ENCODE data around the gene TP63.

TP63 gene

DNA sequence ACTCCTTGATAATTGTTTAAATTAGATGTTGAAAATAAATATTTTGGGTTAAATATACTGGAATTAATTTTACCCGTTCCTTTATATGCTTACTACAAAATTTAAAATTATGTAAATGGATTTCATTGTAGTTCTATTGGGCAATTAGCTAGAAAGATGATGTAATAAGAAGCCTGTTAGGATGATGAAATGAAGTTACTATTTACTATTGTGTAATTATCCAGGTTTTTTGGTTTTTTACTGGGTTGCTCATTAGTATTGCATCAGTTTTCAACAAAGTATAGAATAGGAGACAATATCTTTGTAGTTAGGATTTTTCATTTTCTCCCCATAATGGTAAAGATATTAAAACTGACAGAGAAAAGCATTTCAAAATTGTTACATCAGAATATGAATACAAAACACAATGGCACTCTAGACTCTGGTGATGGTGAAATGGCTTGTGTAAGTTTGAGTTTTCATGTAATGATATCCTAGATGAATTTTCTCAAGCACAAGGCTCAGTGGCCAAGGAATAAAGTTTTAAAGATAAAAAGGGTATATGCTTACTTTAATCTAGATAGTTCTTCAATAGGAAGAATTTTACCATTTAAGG, 267.5 kb downstream of the TP63 start:
- FAIRE-seq (no peak), DNase-seq (ENCODE audit: insufficient read length) (no peak)
- TF ChIP-seq TAF1 (IDR thresholded peaks at IDR 0.05; ENCODE audit: borderline replicate concordance, low read depth, low read length) = no peak
- no peak for TF ChIP-seq POLR2A (IDR thresholded peaks at IDR 0.05; ENCODE audit: low read depth, low read length)
- TF ChIP-seq POLR2AphosphoS5 (IDR thresholded peaks at IDR 0.05; ENCODE audit: low read depth, low read length) = no peak

DNA sequence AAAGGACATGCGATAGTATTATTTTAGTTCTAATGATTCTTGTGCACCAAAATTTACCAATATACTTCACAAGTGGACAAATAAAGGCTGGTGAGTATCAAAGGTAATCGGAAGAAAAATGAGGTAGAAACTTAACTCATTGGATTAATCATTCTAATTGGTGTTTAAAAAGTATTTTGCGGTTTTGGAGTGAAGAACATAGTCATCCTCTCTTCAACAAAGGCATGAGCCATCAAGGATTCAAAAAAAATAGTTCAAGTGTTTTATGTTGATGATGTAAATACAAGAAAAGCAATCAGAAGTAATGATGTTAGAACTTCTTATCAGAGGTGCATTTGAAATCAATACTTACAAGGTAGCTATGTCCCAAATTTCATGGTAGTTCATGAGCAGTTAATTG, 268.0 kb downstream of the TP63 start:
- DNase-seq (ENCODE audit: insufficient read length) (no peak), FAIRE-seq (no peak)
- TF ChIP-seq POLR2AphosphoS5 (IDR thresholded peaks at IDR 0.05; ENCODE audit: low read depth, low read length) = no peak
- no peak for TF ChIP-seq TAF1 (IDR thresholded peaks at IDR 0.05; ENCODE audit: borderline replicate concordance, low read depth, low read length)
- TF ChIP-seq POLR2A (IDR thresholded peaks at IDR 0.05; ENCODE audit: low read depth, low read length) = no peak

DNA sequence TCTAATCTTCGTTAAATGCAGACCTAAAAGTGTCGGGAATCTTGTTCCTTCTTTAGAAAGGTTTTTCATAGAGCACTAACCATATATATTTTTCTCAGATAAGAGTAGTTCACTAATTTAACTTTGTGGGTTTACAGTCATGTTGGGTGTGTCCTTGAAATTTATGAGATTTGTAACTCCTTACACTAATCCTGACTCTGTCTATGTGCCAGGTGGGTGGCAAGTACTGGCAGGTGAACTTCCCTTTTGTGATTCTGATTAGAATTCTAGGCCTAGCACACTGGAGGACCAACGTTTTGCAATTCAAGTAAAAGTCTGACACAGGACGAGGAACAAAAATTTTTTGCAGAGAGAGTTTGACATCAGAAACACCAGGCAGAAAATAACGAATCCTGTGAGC, 269.4 kb downstream of the TP63 start:
- FAIRE-seq = no peak
- DNase-seq (ENCODE audit: insufficient read length) = no peak
- TF ChIP-seq POLR2AphosphoS5 (IDR thresholded peaks at IDR 0.05; ENCODE audit: low read depth, low read length) = no peak
- TF ChIP-seq POLR2A (IDR thresholded peaks at IDR 0.05; ENCODE audit: low read depth, low read length) = no peak
- no peak for TF ChIP-seq TAF1 (IDR thresholded peaks at IDR 0.05; ENCODE audit: borderline replicate concordance, low read depth, low read length)

DNA sequence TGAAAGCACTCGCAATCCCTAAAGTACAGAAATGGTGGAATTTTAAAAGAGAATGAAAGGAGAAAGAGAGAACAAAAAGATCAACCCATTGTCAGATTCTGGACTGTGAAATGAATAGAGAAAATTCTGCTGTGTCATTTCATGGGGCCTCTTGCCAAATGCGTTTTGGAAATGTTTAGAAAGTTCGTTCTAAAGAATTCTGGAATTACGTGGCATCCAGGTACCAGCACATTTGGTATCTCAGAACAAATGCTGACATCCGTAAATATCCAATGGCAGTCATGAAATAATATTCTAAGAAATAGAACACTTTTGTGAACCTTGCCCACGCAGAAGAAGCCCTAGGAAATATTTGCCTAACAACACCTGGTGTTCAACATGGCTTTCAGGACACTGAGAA, 270.3 kb downstream of the TP63 start:
- DNase-seq (ENCODE audit: insufficient read length) (no peak), FAIRE-seq (no peak)
- TF ChIP-seq POLR2A (IDR thresholded peaks at IDR 0.05; ENCODE audit: low read depth, low read length) = no peak
- TF ChIP-seq POLR2AphosphoS5 (IDR thresholded peaks at IDR 0.05; ENCODE audit: low read depth, low read length) = no peak
- no peak for TF ChIP-seq TAF1 (IDR thresholded peaks at IDR 0.05; ENCODE audit: borderline replicate concordance, low read depth, low read length)

DNA sequence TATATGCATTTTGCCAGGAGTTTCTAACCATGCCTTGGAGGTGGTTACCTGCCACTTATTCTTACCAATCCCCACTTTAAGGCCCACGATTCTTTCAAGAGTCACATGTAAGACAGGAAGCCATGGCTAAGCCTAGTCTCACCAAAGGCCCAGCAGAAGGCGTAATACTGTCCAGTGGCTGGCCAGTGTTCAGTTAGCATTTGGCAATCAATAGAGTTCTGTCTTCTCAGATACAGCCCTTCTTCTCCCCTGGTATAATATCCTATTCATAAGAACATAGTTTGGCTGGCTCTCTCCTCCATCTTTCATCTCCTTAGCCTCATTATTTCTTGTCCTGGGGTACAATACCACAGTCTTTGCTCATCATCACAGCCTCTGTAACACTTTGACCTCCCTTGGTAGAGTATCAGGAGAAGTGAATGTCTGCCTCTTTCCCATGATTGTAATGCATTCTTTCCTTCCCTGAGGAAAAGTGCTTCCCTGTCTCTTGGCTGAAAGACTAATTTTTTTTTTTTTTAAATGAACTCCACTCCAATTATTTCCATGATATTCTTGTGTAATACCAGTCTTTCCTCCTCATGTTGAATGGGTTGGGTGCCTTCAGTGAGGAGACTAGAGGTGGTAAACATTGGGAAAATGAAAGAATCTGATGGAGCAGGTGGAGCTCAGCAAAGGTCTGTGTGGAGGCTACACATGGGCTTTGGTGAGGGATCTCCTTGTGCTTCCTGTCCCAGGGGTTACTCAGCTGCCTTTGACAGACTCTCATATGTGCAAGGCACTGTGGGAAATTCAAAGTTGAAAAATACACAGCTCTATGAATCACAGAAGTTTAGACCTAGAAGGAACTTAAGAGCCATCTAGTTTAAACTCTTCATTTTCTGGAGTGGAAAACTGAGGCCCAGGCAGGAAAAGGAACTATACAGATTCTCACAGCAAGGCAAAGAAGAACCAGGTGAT, 271.3 kb downstream of the TP63 start:
- no peak for DNase-seq (ENCODE audit: insufficient read length)
- no peak for FAIRE-seq
- TF ChIP-seq TAF1 (IDR thresholded peaks at IDR 0.05; ENCODE audit: borderline replicate concordance, low read depth, low read length) = no peak
- TF ChIP-seq POLR2A (IDR thresholded peaks at IDR 0.05; ENCODE audit: low read depth, low read length) = no peak
- no peak for TF ChIP-seq POLR2AphosphoS5 (IDR thresholded peaks at IDR 0.05; ENCODE audit: low read depth, low read length)

DNA sequence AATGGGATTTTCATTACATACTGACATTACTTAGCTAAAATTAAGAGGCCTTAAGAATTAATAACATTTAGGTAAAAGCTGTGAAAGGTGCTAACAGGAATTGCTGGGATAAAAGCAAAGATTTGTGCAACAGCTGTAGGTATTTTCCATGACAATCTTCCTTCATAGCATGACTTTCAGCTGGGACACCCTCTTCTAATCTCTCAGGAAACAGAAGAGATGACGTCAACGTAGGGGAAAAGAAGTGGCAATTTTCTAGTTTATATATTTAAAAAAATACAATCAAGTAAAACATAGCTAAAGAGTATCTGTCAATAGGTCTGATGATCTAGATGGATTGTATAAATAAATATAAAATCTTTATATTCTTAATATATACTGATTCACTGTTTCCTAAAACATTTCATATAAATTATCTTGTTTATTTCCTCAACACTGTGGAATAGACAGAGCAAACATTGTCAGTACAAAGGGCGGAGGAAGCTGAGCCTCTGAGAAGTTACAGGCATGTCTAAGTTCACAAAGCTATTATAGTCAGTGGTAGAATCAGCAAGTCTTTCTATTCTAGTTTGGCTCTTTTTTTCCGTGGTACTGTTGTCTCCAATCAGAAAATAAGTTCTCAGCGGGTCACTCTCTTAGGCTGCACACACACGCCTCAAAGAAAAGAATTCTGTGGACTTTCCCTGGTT, 272.5 kb downstream of the TP63 start:
- DNase-seq (ENCODE audit: insufficient read length) (no peak), FAIRE-seq (no peak)
- TF ChIP-seq POLR2AphosphoS5 (IDR thresholded peaks at IDR 0.05; ENCODE audit: low read depth, low read length) (no peak), POLR2A (IDR thresholded peaks at IDR 0.05; ENCODE audit: low read depth, low read length) (no peak), TAF1 (IDR thresholded peaks at IDR 0.05; ENCODE audit: borderline replicate concordance, low read depth, low read length) (no peak)

DNA sequence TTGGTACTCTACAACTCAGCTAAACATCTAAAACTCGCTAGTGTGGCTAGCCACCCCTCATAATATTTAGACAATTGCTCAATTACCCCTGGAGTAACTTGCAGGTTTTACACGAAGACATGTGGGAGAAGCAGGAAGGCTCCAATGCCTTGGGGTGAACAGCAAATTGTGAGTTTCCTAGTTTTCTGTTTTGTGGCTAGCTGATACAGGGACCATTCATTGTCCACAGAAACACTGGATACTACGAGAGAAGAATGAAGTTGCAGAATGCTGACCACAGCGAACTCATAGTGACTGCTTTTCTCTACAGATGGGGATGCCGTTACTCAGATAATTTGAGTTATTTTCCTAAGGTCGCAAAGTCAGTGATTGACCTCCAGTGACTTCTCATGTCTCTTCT, 276.6 kb downstream of the TP63 start:
- DNase-seq (ENCODE audit: insufficient read length) (no peak), FAIRE-seq (no peak)
- TF ChIP-seq TAF1 (IDR thresholded peaks at IDR 0.05; ENCODE audit: borderline replicate concordance, low read depth, low read length) = no peak
- TF ChIP-seq POLR2A (IDR thresholded peaks at IDR 0.05; ENCODE audit: low read depth, low read length) = no peak
- no peak for TF ChIP-seq POLR2AphosphoS5 (IDR thresholded peaks at IDR 0.05; ENCODE audit: low read depth, low read length)

DNA sequence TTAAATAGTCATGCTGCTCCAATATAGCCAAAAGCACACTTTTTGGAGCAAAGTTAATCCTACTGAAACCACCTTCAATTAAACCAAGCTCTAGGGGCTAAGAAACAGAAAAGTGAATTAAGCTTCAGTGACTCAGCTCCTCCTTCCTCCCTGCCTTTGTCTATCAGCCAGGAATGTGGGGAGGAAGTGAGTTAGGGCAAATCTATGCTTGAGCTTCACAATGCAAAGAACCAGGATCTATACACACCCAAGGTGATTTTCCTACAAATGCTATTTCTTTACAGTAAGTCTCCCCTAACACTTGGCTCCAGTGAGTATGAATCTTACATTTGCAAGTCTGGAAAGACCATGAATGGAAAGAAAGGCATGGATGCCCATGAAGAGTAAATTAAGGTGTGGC, 277.5 kb downstream of the TP63 start:
- TF ChIP-seq POLR2AphosphoS5 (IDR thresholded peaks at IDR 0.05; ENCODE audit: low read depth, low read length) (no peak), POLR2A (IDR thresholded peaks at IDR 0.05; ENCODE audit: low read depth, low read length) (no peak), TAF1 (IDR thresholded peaks at IDR 0.05; ENCODE audit: borderline replicate concordance, low read depth, low read length) (no peak)
- FAIRE-seq (no peak), DNase-seq (ENCODE audit: insufficient read length) (no peak)

DNA sequence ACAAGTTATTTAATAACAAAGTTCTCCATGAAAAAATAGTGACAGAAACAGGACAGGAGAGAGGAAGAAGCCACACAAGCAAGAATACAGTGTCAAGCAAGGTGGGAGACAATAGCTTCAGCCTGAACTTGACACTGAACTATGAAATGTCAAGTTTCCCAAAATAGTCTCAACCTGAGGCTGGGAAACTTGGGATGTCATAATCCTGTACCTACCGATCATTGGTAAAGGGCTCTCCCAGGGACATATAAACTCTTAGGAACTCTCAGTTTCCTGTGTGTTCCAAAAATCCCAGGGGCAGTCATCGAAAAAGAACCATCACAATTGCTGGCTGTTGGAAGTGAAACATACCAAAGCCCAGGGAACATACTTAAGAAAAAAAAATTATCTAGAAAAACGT, 277.9 kb downstream of the TP63 start:
- no peak for DNase-seq (ENCODE audit: insufficient read length)
- no peak for FAIRE-seq

DNA sequence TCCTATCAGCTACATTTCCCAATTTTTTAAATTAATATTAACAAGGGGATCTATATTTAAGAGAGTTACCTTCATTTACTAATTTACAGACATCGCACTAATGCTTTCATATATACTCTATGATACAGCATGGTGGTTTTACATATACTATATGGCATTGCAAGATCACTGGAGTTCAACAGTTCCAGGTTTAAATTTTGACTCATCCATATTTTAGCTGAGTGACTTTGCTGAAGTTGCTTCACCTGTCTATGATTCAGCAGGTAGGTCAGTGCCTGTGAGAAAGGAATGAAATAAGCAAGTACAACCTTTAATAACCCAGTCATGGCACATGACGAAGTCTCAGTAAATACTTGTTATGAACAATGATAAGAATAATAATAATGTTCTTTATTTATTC, 278.4 kb downstream of the TP63 start:
- DNase-seq (ENCODE audit: insufficient read length) (no peak), FAIRE-seq (no peak)
- TF ChIP-seq POLR2A (IDR thresholded peaks at IDR 0.05; ENCODE audit: low read depth, low read length) (no peak), TAF1 (IDR thresholded peaks at IDR 0.05; ENCODE audit: borderline replicate concordance, low read depth, low read length) (no peak), POLR2AphosphoS5 (IDR thresholded peaks at IDR 0.05; ENCODE audit: low read depth, low read length) (no peak)

More for the DNA sequence above, 277.9 kb downstream of the TP63 start:
- no peak for TF ChIP-seq TAF1 (IDR thresholded peaks at IDR 0.05; ENCODE audit: borderline replicate concordance, low read depth, low read length)
- no peak for TF ChIP-seq POLR2AphosphoS5 (IDR thresholded peaks at IDR 0.05; ENCODE audit: low read depth, low read length)
- no peak for TF ChIP-seq POLR2A (IDR thresholded peaks at IDR 0.05; ENCODE audit: low read depth, low read length)

DNA sequence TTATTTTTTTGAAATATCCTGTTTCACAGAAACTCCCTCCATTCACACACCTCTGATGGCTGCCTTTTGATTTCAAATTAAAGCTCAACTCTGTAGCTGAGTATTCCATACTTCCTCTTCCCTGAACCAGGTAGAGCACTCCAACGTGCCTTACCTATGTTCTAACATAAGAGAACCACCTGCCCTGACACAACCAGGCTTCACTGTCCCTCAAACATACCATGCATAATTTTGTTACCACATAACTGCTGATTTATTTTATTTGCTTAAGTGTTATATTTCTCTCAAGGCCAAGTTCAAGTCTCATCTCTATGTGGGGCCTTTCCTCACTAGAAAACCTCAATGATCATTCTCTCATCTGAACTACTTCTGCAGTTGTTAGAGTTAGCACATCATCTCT, 279.8 kb downstream of the TP63 start:
- no peak for DNase-seq (ENCODE audit: insufficient read length)
- TF ChIP-seq POLR2A (IDR thresholded peaks at IDR 0.05; ENCODE audit: low read depth, low read length) (no peak), POLR2AphosphoS5 (IDR thresholded peaks at IDR 0.05; ENCODE audit: low read depth, low read length) (no peak), TAF1 (IDR thresholded peaks at IDR 0.05; ENCODE audit: borderline replicate concordance, low read depth, low read length) (no peak)
- FAIRE-seq = no peak
